Neutrophil (primary cell): Measurements from ENCODE around the gene DNAJC16.
"Not testable (repeated sequence)": the region's sequence is repeated elsewhere in the genome, so short reads cannot be mapped to it uniquely, and the experiment has no call there.

Source experiments
- H3K27ac ChIP-seq: fragments of 200-600 bp; sonication (generic); 2 replicates; pipeline ENCODE4 v1.5.1; 2016; ENCODE audit warnings: mild to moderate bottlenecking, moderate library complexity
- H3K27me3 ChIP-seq: fragments of 200-600 bp; sonication (generic); 2 replicates; pipeline ENCODE4 v1.6.0; 2016; ENCODE audit warnings: mild to moderate bottlenecking
- H3K36me3 ChIP-seq: fragments of 200-600 bp; sonication (generic); 2 replicates; pipeline ENCODE4 v1.5.1; 2017
- H3K4me1 ChIP-seq, 2 experiments: fragments of 200-600 bp in 1 of 2; sonication (generic) in 1 of 2; 1 replicate in 1 of 2; 2 replicates in 1 of 2; pipeline versions ENCODE4 v1.5.1 to v1.6.1; 2013 to 2016; ENCODE audit warnings: low read depth in 1 of 2, low read length in 1 of 2, mild to moderate bottlenecking in 1 of 2, moderate library complexity in 1 of 2; ENCODE audit not compliant: control insufficient read depth in 1 of 2, insufficient read depth in 1 of 2
- H3K4me3 ChIP-seq, 2 experiments: fragments of 200-600 bp in 1 of 2; sonication (generic) in 1 of 2; 1 replicate in 1 of 2; 2 replicates in 1 of 2; pipeline ENCODE4 v1.5.1; 2013 to 2016; ENCODE audit warnings: low read depth in 1 of 2, low read length in 1 of 2, mild to moderate bottlenecking in 1 of 2, moderate library complexity in 1 of 2
- H3K9me3 ChIP-seq: fragments of 200-600 bp; sonication (generic); 2 replicates; pipeline ENCODE4 v1.5.1; 2016
- CTCF ChIP-seq: fragments of 200-600 bp; sonication (generic); IDR thresholded peaks from 2 replicates; pipeline ENCODE4 v1.5.1; 2016; ENCODE audit warnings: antibody characterized with exemption

The DNAJC16 gene

GRCh38 chr1:15483971-15484370 is 42.7 kb upstream of the DNAJC16 start:
- no peaks in the 10 kb centered on the region for H3K9me3 ChIP-seq
- no peak for TF ChIP-seq CTCF
- no peak overlapping the region for H3K27ac ChIP-seq
- no peak overlapping the region for H3K4me3 ChIP-seq
- H3K4me1 ChIP-seq = no peaks in the 10 kb centered on the region
- no peaks in the 10 kb centered on the region for H3K27me3 ChIP-seq
- peaks cover 4% of the 10 kb centered on the region for H3K36me3 ChIP-seq

- H3K4me3 ChIP-seq, H3K27ac ChIP-seq, H3K4me1 ChIP-seq, H3K9me3 ChIP-seq, H3K36me3 ChIP-seq, H3K27me3 ChIP-seq: not testable (repeated sequence)
These were observed 42.2 kb upstream of the DNAJC16 start for GRCh38 chr1:15484443-15484842.

GRCh38 chr1:15485636-15486035 is 41.0 kb upstream of the DNAJC16 start:
- Histone ChIP-seq H3K4me3 (no peak overlapping the region), H3K9me3 (no peaks in the 10 kb centered on the region), H3K27ac (no peak overlapping the region), H3K4me1 (no peaks in the 10 kb centered on the region), H3K36me3 (peaks cover 11% of the 10 kb centered on the region), H3K27me3 (no peaks in the 10 kb centered on the region)
- no peak for TF ChIP-seq CTCF

GRCh38 chr1:15486844-15487610 is 39.6 kb upstream of the DNAJC16 start:
- not testable (repeated sequence) for H3K27me3 ChIP-seq, H3K4me1 ChIP-seq, H3K9me3 ChIP-seq, H3K27ac ChIP-seq, H3K4me3 ChIP-seq
- H3K36me3 ChIP-seq = peaks cover 23% of the 10 kb centered on the region

- Histone ChIP-seq H3K9me3 (no peaks in the 10 kb centered on the region), H3K36me3 (peaks cover 36% of the 10 kb centered on the region), H3K27me3 (no peaks in the 10 kb centered on the region), H3K27ac (no peak overlapping the region), H3K4me1 (no peaks in the 10 kb centered on the region), H3K4me3 (no peak overlapping the region)
- TF ChIP-seq CTCF = no peak
These were observed 38.3 kb upstream of the DNAJC16 start for GRCh38 chr1:15488371-15488770.

GRCh38 chr1:15489052-15489736 is 37.5 kb upstream of the DNAJC16 start:
- Histone ChIP-seq H3K9me3 (no peaks in the 10 kb centered on the region), H3K4me3 (no peak overlapping the region), H3K27me3 (no peaks in the 10 kb centered on the region), H3K27ac (no peak overlapping the region), H3K4me1 (no peaks in the 10 kb centered on the region), H3K36me3 (peaks cover 45% of the 10 kb centered on the region)
- TF ChIP-seq CTCF = no peak

GRCh38 chr1:15491010-15491409 is 35.6 kb upstream of the DNAJC16 start:
- H3K36me3 ChIP-seq = peaks cover 55% of the 10 kb centered on the region
- not testable (repeated sequence) for H3K4me3 ChIP-seq, H3K27me3 ChIP-seq, H3K9me3 ChIP-seq, H3K27ac ChIP-seq, H3K4me1 ChIP-seq
